Peyer's patch (tissue), 4 donors: Measurements from ENCODE around the gene GSTO2. TPM values are rescaled to one million over a fixed set of nuclear protein-coding genes. Genes with fewer than 3 reads are reported as not detected.

Experiments
- DNase-seq, 3 donors: peaks; one replicate each; pipeline ENCODE4 v3.0.0-alpha.2; 2017 to 2019
- H3K27ac ChIP-seq, 4 donors: fragments of 200-600 bp; sonication (generic); one replicate each; pipeline ENCODE4 v1.5.1; 2016 to 2019
- H3K27me3 ChIP-seq, 2 donors: fragments of 200-600 bp; sonication (generic); one replicate each; pipeline ENCODE4 v1.5.1; 2019
- H3K36me3 ChIP-seq, 3 donors: fragments of 200-600 bp; sonication (generic); one replicate each; pipeline ENCODE4 v1.5.1; 2016 to 2019
- H3K4me1 ChIP-seq, 4 donors: fragments of 200-600 bp; sonication (generic); one replicate each; pipeline ENCODE4 v1.5.1; 2016 to 2019
- H3K4me3 ChIP-seq, 4 donors: fragments of 200-600 bp; sonication (generic); 1 replicate in 3 of 4; 2 replicates in 1 of 4; pipeline ENCODE4 v1.5.1; 2016 to 2019; ENCODE audit warnings: mild to moderate bottlenecking in 1 of 4
- H3K9me3 ChIP-seq, 4 donors: fragments of 200-600 bp; sonication (generic); one replicate each; pipeline ENCODE4 v1.5.1; 2016 to 2019; ENCODE audit warnings: mild to moderate bottlenecking in 1 of 4
- CTCF ChIP-seq, 6 experiments: fragments of 450-650 bp in 4 of 6; fragments of 200-600 bp in 2 of 6; sonication (generic) in 1 of 6; IDR thresholded peaks; one replicate each; pipeline ENCODE4 v1.5.1; 2017 to 2019; ENCODE audit warnings: antibody characterized with exemption in 6 of 6, mild to moderate bottlenecking in 3 of 6, moderate library complexity in 1 of 6
- POLR2A ChIP-seq, 2 donors: fragments of 450-650 bp; IDR thresholded peaks; one replicate each; pipeline ENCODE4 v1.5.1; 2017; ENCODE audit warnings: antibody characterized with exemption in 2 of 2, mild to moderate bottlenecking in 2 of 2, moderate library complexity in 2 of 2
- total RNA-seq, 4 donors: library from RNA; depleted of rRNA; stranded (reverse); fragments of >200 nt; gene quantifications; one replicate each; pipeline ENCODE4 v1.1.0, GENCODE V29; 2016

GSTO2 gene
- total RNA-seq, 4 donors from 2014 or later: 9.1 to 15.5 (median 13.7) TPM

GRCh38 chr10:104277785-104278184 lies 8.8 kb downstream of the GSTO2 start:
- TF ChIP-seq POLR2A (IDR thresholded peaks at IDR 0.05) (no peak), CTCF (IDR thresholded peaks at IDR 0.05) (no peak)
- H3K4me3 ChIP-seq: no peak overlapping the region
- no peaks in the 10 kb centered on the region for H3K36me3 ChIP-seq
- H3K27ac ChIP-seq: no peak overlapping the region
- no peak for DNase-seq
- H3K9me3 ChIP-seq: no peaks in the 10 kb centered on the region
- H3K4me1 ChIP-seq: peaks cover 0 to 5% (median 0%) of the 10 kb centered on the region in 4 donors
- no peaks in the 10 kb centered on the region for H3K27me3 ChIP-seq

- Histone ChIP-seq H3K27ac (no peak overlapping the region), H3K4me1 (peaks cover 0 to 2% (median 0%) of the 10 kb centered on the region in 4 donors), H3K27me3 (no peaks in the 10 kb centered on the region), H3K36me3 (no peaks in the 10 kb centered on the region), H3K9me3 (no peaks in the 10 kb centered on the region), H3K4me3 (no peak overlapping the region)
- no peak for DNase-seq
- TF ChIP-seq CTCF (IDR thresholded peaks at IDR 0.05): no peak
- TF ChIP-seq POLR2A (IDR thresholded peaks at IDR 0.05): no peak
Observed at GRCh38 chr10:104279550-104280259, 10.7 kb downstream of the GSTO2 start.

GRCh38 chr10:104281694-104282093 lies 12.7 kb downstream of the GSTO2 start:
- no peaks in the 10 kb centered on the region for H3K4me1 ChIP-seq
- H3K36me3 ChIP-seq: no peaks in the 10 kb centered on the region
- DNase-seq: no peak
- H3K4me3 ChIP-seq: no peak overlapping the region
- no peaks in the 10 kb centered on the region for H3K27me3 ChIP-seq
- H3K9me3 ChIP-seq: no peaks in the 10 kb centered on the region
- TF ChIP-seq POLR2A (IDR thresholded peaks at IDR 0.05) (no peak), CTCF (IDR thresholded peaks at IDR 0.05) (no peak)
- H3K27ac ChIP-seq: no peak overlapping the region

- Histone ChIP-seq H3K4me1 (no peaks in the 10 kb centered on the region), H3K9me3 (no peaks in the 10 kb centered on the region), H3K27me3 (no peaks in the 10 kb centered on the region), H3K36me3 (no peaks in the 10 kb centered on the region), H3K4me3 (no peak overlapping the region), H3K27ac (no peak overlapping the region)
- TF ChIP-seq CTCF (IDR thresholded peaks at IDR 0.05) (no peak), POLR2A (IDR thresholded peaks at IDR 0.05) (no peak)
- no peak for DNase-seq
Observed at GRCh38 chr10:104284846-104285245, 15.9 kb downstream of the GSTO2 start.

GRCh38 chr10:104286939-104287338 lies 18.0 kb downstream of the GSTO2 start:
- no peaks in the 10 kb centered on the region for H3K9me3 ChIP-seq
- TF ChIP-seq CTCF (IDR thresholded peaks at IDR 0.05) (no peak), POLR2A (IDR thresholded peaks at IDR 0.05) (no peak)
- no peak for DNase-seq
- H3K36me3 ChIP-seq: no peaks in the 10 kb centered on the region
- no peak overlapping the region for H3K27ac ChIP-seq
- H3K4me3 ChIP-seq: no peak overlapping the region
- no peaks in the 10 kb centered on the region for H3K4me1 ChIP-seq
- no peaks in the 10 kb centered on the region for H3K27me3 ChIP-seq
